Measurements from ENCODE around the gene RTKN2. TPM values are rescaled to one million over a fixed set of nuclear protein-coding genes. Genes with fewer than 3 reads are reported as not detected.

RTKN2 gene
- total and polyA plus RNA-seq, 2 experiments from 2014 or later = 1.1 to 4.4 TPM

DNA sequence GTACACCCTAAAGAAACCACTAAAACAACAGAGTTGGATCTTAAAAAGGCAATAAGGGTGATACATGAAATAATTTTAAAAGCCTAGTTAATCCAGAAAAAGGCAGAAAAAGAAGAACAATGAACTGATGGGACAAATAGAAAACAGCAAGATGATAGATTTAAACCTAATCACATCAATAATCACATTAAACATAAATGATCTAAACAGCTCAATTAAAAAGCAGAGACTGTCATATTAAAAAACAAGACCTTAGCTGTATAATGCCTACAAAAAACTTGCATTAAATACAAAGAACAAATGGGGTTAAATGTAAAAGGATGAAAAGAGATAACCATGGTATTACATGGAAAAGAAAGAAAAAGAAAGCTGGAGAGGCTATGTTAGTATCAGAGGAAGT lies 96.2 kb downstream of the RTKN2 start:
- H3K4me1 ChIP-seq (ENCODE audit: low read depth) = no peaks in the 10 kb centered on the region
- H3K4me3 ChIP-seq = no peak overlapping the region
- DNase-seq (ENCODE audit: low read depth in 1 of 2, low spot score in 1 of 2) = no peak
- H3K27ac ChIP-seq = no peak overlapping the region
- no peaks in the 10 kb centered on the region for H3K36me3 ChIP-seq
- H3K27me3 ChIP-seq = no peaks in the 10 kb centered on the region
- H3K9me3 ChIP-seq (ENCODE audit: low read depth) = no peaks in the 10 kb centered on the region
- TF ChIP-seq, protein P1, sequence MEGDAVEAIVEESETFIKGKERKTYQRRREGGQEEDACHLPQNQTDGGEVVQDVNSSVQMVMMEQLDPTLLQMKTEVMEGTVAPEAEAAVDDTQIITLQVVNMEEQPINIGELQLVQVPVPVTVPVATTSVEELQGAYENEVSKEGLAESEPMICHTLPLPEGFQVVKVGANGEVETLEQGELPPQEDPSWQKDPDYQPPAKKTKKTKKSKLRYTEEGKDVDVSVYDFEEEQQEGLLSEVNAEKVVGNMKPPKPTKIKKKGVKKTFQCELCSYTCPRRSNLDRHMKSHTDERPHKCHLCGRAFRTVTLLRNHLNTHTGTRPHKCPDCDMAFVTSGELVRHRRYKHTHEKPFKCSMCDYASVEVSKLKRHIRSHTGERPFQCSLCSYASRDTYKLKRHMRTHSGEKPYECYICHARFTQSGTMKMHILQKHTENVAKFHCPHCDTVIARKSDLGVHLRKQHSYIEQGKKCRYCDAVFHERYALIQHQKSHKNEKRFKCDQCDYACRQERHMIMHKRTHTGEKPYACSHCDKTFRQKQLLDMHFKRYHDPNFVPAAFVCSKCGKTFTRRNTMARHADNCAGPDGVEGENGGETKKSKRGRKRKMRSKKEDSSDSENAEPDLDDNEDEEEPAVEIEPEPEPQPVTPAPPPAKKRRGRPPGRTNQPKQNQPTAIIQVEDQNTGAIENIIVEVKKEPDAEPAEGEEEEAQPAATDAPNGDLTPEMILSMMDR (IDR thresholded peaks at IDR 0.05; ENCODE audit: low read depth, low read length) = no peak

DNA sequence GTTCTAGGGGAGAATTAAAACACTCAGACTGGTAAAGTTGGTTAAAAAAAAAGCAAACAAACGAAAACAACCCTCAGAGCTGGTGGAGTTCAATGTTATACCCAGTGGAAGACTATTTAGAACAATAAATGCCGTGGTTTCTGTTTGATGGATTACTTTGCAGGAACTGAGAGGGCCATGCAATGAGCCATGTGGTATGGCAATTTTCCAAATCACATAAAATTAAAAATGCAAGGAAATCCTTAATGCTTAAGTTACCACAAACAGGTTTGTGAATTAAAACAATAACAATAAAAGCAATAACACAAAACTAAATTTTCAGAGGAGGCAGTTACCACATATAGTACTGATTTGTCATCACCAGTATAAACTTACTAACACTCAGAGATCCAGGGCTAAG lies 96.9 kb downstream of the RTKN2 start:
- no peak for DNase-seq (ENCODE audit: low read depth in 1 of 2, low spot score in 1 of 2)
- H3K36me3 ChIP-seq = no peaks in the 10 kb centered on the region
- no peaks in the 10 kb centered on the region for H3K27me3 ChIP-seq
- H3K27ac ChIP-seq = no peak overlapping the region
- H3K4me3 ChIP-seq = no peak overlapping the region
- no peaks in the 10 kb centered on the region for H3K9me3 ChIP-seq (ENCODE audit: low read depth)
- TF ChIP-seq, protein P1 (IDR thresholded peaks at IDR 0.05; ENCODE audit: low read depth, low read length) = no peak
- H3K4me1 ChIP-seq (ENCODE audit: low read depth) = no peaks in the 10 kb centered on the region

DNA sequence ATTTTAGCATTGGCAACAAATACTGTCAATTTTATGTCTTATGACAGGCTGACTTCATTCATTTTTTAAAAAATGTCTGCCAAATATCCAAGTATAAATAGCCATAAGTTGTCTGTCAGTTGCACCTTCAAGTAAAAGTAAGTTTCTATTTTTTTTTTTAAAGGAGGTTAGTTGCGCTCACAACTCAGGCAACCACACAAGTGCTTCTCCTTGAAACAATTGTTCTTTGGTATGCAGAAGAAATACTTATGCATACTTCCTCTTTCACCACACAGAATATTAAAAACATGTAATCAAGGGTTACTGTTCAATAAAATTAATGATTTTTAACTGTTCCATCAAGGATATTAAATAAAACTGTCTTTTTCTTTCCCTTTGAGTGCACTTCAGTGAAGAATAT lies 97.9 kb downstream of the RTKN2 start:
- no peak for DNase-seq (ENCODE audit: low read depth in 1 of 2, low spot score in 1 of 2)
- no peaks in the 10 kb centered on the region for H3K4me1 ChIP-seq (ENCODE audit: low read depth)

DNA sequence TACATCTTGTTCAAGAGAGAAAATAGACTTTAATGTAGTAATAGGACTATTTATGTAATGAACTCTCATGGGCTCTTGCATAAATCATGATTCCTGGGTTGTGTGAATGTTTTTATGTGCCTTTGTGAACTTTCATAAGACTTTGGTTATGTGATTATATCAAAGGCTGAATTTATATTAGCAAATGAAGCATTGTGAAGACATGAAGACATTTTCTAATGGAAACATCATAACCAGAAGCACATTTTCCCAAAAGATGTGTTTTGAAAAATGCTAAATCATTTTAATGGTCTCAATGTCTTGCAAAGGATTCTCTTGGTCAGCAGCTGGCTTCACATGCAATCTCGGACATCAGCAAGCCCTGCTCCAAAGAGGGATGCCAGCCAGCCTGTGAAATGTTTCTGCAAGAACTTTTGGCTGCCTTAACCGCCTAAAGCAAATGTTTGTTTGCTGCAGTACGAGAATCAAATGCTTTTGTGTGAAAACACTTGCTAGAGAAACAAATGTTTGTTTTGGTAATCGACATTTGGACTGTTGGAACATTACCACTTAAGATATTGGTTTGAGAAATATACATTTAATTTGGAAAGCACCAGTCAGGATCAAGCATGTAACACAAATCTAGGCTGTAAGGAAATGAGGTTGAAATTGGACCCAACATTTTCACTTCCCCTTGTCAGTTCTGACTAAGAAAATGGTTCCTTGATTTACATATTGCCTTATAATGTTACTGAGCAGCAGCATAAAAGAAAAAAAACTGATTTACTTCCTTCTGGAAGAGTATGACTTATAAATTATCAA lies 102.1 kb downstream of the RTKN2 start:
- TF ChIP-seq, protein P1 (IDR thresholded peaks at IDR 0.05; ENCODE audit: low read depth, low read length) = no peak
- H3K4me3 ChIP-seq = no peak overlapping the region
- H3K9me3 ChIP-seq (ENCODE audit: low read depth) = no peaks in the 10 kb centered on the region
- no peaks in the 10 kb centered on the region for H3K4me1 ChIP-seq (ENCODE audit: low read depth)
- DNase-seq (ENCODE audit: low read depth in 1 of 2, low spot score in 1 of 2) = peak in 1 of 2 donors; percentile 51
- no peak overlapping the region for H3K27ac ChIP-seq
- no peaks in the 10 kb centered on the region for H3K36me3 ChIP-seq
- no peaks in the 10 kb centered on the region for H3K27me3 ChIP-seq

More for the DNA sequence above, 97.9 kb downstream of the RTKN2 start:
- no peak overlapping the region for H3K27ac ChIP-seq
- TF ChIP-seq, protein P1 (IDR thresholded peaks at IDR 0.05; ENCODE audit: low read depth, low read length) = no peak
- no peak overlapping the region for H3K4me3 ChIP-seq
- H3K9me3 ChIP-seq (ENCODE audit: low read depth) = no peaks in the 10 kb centered on the region
- no peaks in the 10 kb centered on the region for H3K27me3 ChIP-seq
- H3K36me3 ChIP-seq = no peaks in the 10 kb centered on the region

DNA sequence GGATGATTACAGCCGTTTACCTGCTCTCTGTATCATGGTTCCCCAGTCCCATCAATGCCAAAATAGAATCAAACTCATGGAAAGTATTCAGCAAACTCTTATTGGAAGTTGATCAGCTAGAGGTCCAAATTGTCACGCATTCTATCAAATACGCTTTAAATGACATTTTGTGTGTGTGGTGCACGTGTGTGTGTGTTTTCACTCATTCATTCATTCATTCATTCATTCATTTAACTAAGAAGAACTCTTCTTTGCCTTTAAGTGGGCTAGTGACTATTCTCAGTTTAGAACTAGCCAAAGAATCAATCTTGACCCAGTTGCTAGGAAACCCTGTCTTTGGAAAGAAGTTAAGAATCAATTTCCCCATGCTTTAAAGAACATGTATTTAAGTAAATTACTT lies 102.8 kb downstream of the RTKN2 start:
- no peak overlapping the region for H3K4me3 ChIP-seq
- H3K27me3 ChIP-seq = no peaks in the 10 kb centered on the region
- no peak overlapping the region for H3K27ac ChIP-seq
- no peaks in the 10 kb centered on the region for H3K36me3 ChIP-seq
- no peak for DNase-seq (ENCODE audit: low read depth in 1 of 2, low spot score in 1 of 2)
- no peaks in the 10 kb centered on the region for H3K9me3 ChIP-seq (ENCODE audit: low read depth)
- TF ChIP-seq, protein P1 (IDR thresholded peaks at IDR 0.05; ENCODE audit: low read depth, low read length) = no peak
- H3K4me1 ChIP-seq (ENCODE audit: low read depth) = no peaks in the 10 kb centered on the region

All from cardiac muscle cell (in vitro differentiated cells and primary cell).